GM23338 (cell line): ENCODE measurements around the gene GLI3. TPM values are rescaled to one million over a fixed set of nuclear protein-coding genes. Genes with fewer than 3 reads are reported as not detected.

Experiments used
- ATAC-seq: fragments of 200-7000 bp; cut with Tn5 transposase; 3 replicates; pipeline ENCODE4 v1.9.1; 2020
- DNase-seq: peaks from one replicate; pipeline ENCODE4 v3.0.0-alpha.2; 2015; ENCODE audit warnings: low spot score
- H2AFZ ChIP-seq: fragments of 200-600 bp; sonication (generic); 2 replicates; pipeline ENCODE4 v1.8.0; 2016; ENCODE audit warnings: antibody characterized with exemption, mild to moderate bottlenecking, moderate library complexity
- H3F3A ChIP-seq: fragments of 200-600 bp; sonication (generic); replicated peaks from 2 replicates; pipeline ENCODE4 v1.8.0; 2017; ENCODE audit warnings: antibody characterized with exemption, mixed run types, low read depth
- H3K27ac ChIP-seq: fragments of 200-600 bp; sonication (generic); 2 replicates; pipeline ENCODE4 v1.6.1; 2016; ENCODE audit warnings: low read depth
- H3K27me3 ChIP-seq: fragments of 200-600 bp; sonication (generic); 2 replicates; pipeline ENCODE4 v1.8.0; 2016; ENCODE audit warnings: mild to moderate bottlenecking, mixed run types, moderate library complexity; ENCODE audit not compliant: insufficient read depth
- H3K36me3 ChIP-seq: fragments of 200-600 bp; sonication (generic); 2 replicates; pipeline ENCODE4 v1.8.0; 2016; ENCODE audit warnings: mild to moderate bottlenecking; ENCODE audit not compliant: insufficient read depth
- H3K4me1 ChIP-seq: fragments of 200-600 bp; sonication (generic); 2 replicates; pipeline ENCODE4 v1.8.0; 2016; ENCODE audit warnings: mild to moderate bottlenecking, moderate library complexity; ENCODE audit not compliant: insufficient read depth
- H3K4me2 ChIP-seq: fragments of 200-600 bp; sonication (generic); 2 replicates; pipeline ENCODE4 v1.7.1; 2017; ENCODE audit warnings: mixed run types
- H3K4me3 ChIP-seq: fragments of 200-600 bp; sonication (generic); 2 replicates; pipeline ENCODE4 v1.6.1; 2016; ENCODE audit warnings: mixed run types
- H3K79me2 ChIP-seq: fragments of 200-600 bp; sonication (generic); replicated peaks from 2 replicates; pipeline ENCODE4 v1.8.0; 2017; ENCODE audit warnings: mild to moderate bottlenecking; ENCODE audit not compliant: insufficient read depth
- H3K9me2 ChIP-seq: fragments of 200-600 bp; sonication (generic); 2 replicates; pipeline ENCODE4 v1.8.0; 2017; ENCODE audit not compliant: insufficient read depth
- H4K20me1 ChIP-seq: fragments of 200-600 bp; sonication (generic); replicated peaks from 2 replicates; pipeline ENCODE4 v1.8.0; 2017; ENCODE audit warnings: mild to moderate bottlenecking; ENCODE audit not compliant: insufficient read depth
- H3K27ac Mint-ChIP-seq: 2 replicates; pipeline ENCODE4 v1.8.0; 2020; ENCODE audit warnings: inconsistent platforms, mild to moderate bottlenecking, moderate library complexity, mixed read lengths
- H3K27me3 Mint-ChIP-seq: 3 replicates; pipeline ENCODE4 v1.8.0; 2022; ENCODE audit warnings: low read depth, mild to moderate bottlenecking, moderate library complexity, mixed read lengths, inconsistent platforms; ENCODE audit not compliant: insufficient read depth, poor library complexity
- H3K36me3 Mint-ChIP-seq: 3 replicates; pipeline ENCODE4 v1.8.0; 2021; ENCODE audit warnings: low read depth, mild to moderate bottlenecking, inconsistent platforms, moderate library complexity, mixed read lengths
- H3K4me1 Mint-ChIP-seq: 3 replicates; pipeline ENCODE4 v1.8.0; 2020; ENCODE audit warnings: mild to moderate bottlenecking, inconsistent platforms, mixed read lengths
- H3K4me3 Mint-ChIP-seq: 3 replicates; pipeline ENCODE4 v1.8.0; 2021; ENCODE audit warnings: moderate library complexity, mild to moderate bottlenecking, inconsistent platforms, mixed read lengths
- H3K9me3 Mint-ChIP-seq: 3 replicates; pipeline ENCODE4 v1.8.0; 2020; ENCODE audit warnings: moderate library complexity, mild to moderate bottlenecking, inconsistent platforms, mixed read lengths
- EZH2 ChIP-seq: fragments of 200-600 bp; sonication (generic); IDR thresholded peaks from one replicate; pipeline ENCODE4 v1.8.0; 2017; ENCODE audit warnings: antibody characterized with exemption, mild to moderate bottlenecking, low read depth; ENCODE audit not compliant: unreplicated experiment
- EZH2phosphoT487 ChIP-seq: fragments of 200-600 bp; sonication (generic); IDR thresholded peaks from one replicate; pipeline ENCODE4 v1.8.1; 2018; ENCODE audit warnings: antibody characterized with exemption; ENCODE audit not compliant: unreplicated experiment
- JUNB ChIP-seq: IDR thresholded peaks from one replicate; pipeline ENCODE4 v1.6.1; 2016; ENCODE audit warnings: antibody characterized with exemption; ENCODE audit not compliant: unreplicated experiment
- NANOG ChIP-seq: IDR thresholded peaks from 2 replicates; pipeline ENCODE4 v1.6.1; 2016; ENCODE audit warnings: antibody characterized with exemption, borderline replicate concordance
- POLR2AphosphoS5 ChIP-seq: IDR thresholded peaks from 2 replicates; pipeline ENCODE4 v1.6.1; 2016; ENCODE audit warnings: antibody characterized with exemption, low read depth
- STAT1 ChIP-seq: IDR thresholded peaks from one replicate; pipeline ENCODE4 v1.6.1; 2016; ENCODE audit warnings: antibody characterized with exemption; ENCODE audit not compliant: unreplicated experiment
- polyA plus RNA-seq: library from polyadenylated mRNA; unstranded; fragments of >200 nt; fragmentation: Nextera tagmentation; extraction: Ambion mirVana; gene quantifications from 2 replicates; pipeline ENCODE4 v1.2.1, GENCODE V29; 2016
- total RNA-seq: library from RNA; depleted of rRNA; stranded (reverse); fragments of >200 nt; shearing (Covaris generic); gene quantifications from 2 replicates; pipeline ENCODE4 v1.2.3, GENCODE V29; 2014
- TF ChIP-seq, protein P1 (sequence below), 2 experiments: fragments of 200-600 bp in 1 of 2; sonication (generic) in 1 of 2; conservative IDR thresholded peaks; 2 replicates each; pipeline versions ENCODE4 v1.5.1 to v1.6.1; 2016 to 2017; ENCODE audit warnings: antibody characterized with exemption in 2 of 2, low read depth in 2 of 2, mild to moderate bottlenecking in 2 of 2, moderate library complexity in 1 of 2
- TF ChIP-seq, protein P2 (sequence below): IDR thresholded peaks from one replicate; pipeline ENCODE4 v1.6.1; 2018; ENCODE audit warnings: antibody characterized with exemption; ENCODE audit not compliant: unreplicated experiment
- TF ChIP-seq, protein P3 (sequence below): IDR thresholded peaks from 2 replicates; pipeline ENCODE4 v1.6.1; 2016; ENCODE audit warnings: antibody characterized with exemption

GLI3 gene
- total and polyA plus RNA-seq, 2 experiments from 2014 or later: 16.1 to 17.9 TPM

DNA sequence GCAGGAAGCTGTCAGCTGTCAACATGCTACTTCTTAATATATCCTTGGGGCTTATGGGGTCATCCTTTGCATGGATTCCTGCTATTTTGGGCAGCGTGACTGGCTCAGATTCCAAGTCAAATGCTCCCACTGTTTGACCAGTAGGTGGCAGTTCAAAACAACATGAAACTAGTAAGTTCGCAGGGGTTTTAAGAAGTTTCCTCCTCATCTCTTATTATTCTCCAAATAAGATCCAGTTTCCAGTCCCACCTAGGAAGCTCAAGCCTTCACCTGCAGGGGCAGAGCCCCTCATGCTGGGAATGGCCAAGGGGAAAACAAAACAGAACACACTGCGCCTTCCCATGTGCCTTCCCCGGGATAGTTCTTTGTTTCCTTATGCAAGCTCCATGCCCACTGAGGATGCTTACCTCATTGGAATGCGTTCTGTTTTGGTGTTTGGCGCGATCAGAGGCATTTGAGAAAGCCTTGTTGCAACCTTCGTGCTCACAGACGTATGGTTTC is 259.8 kb downstream of the GLI3 start:
- Histone ChIP-seq H3F3A (no peaks in the 10 kb centered on the region), H3K27ac (no peak overlapping the region), H3K9me2 (no peaks in the 10 kb centered on the region), H3K79me2 (no peaks in the 10 kb centered on the region), H3K4me1 (no peaks in the 10 kb centered on the region), H2AFZ (no peak overlapping the region), H3K4me3 (no peak overlapping the region), H3K36me3 (peaks cover 9% of the 10 kb centered on the region; the same call in 1 of the 2 replicates), H4K20me1 (no peaks in the 10 kb centered on the region), H3K4me2 (no peak overlapping the region), H3K27me3 (no peaks in the 10 kb centered on the region)
- Mint-ChIP-seq H3K27ac (0 out of 2 replicates have a peak overlapping the region, but pooled peaks have one; percentile 53), H3K9me3 (no peaks in the 10 kb centered on the region; the same call in 2 of the 3 replicates), H3K36me3 (no peaks in the 10 kb centered on the region), H3K4me3 (no peak overlapping the region), H3K4me1 (peaks cover 9% of the 10 kb centered on the region), H3K27me3 (no peaks in the 10 kb centered on the region)
- peak; percentile 80 for DNase-seq
- ATAC-seq: peak; percentile 75
- TF ChIP-seq NANOG (no peak), EZH2 (no peak), POLR2AphosphoS5 (no peak)
- TF ChIP-seq, protein P1, sequence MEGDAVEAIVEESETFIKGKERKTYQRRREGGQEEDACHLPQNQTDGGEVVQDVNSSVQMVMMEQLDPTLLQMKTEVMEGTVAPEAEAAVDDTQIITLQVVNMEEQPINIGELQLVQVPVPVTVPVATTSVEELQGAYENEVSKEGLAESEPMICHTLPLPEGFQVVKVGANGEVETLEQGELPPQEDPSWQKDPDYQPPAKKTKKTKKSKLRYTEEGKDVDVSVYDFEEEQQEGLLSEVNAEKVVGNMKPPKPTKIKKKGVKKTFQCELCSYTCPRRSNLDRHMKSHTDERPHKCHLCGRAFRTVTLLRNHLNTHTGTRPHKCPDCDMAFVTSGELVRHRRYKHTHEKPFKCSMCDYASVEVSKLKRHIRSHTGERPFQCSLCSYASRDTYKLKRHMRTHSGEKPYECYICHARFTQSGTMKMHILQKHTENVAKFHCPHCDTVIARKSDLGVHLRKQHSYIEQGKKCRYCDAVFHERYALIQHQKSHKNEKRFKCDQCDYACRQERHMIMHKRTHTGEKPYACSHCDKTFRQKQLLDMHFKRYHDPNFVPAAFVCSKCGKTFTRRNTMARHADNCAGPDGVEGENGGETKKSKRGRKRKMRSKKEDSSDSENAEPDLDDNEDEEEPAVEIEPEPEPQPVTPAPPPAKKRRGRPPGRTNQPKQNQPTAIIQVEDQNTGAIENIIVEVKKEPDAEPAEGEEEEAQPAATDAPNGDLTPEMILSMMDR (conservative IDR thresholded peaks at IDR 0.05; ENCODE audit: low read depth in 2 of 2): peak; percentile 75 to 86

DNA sequence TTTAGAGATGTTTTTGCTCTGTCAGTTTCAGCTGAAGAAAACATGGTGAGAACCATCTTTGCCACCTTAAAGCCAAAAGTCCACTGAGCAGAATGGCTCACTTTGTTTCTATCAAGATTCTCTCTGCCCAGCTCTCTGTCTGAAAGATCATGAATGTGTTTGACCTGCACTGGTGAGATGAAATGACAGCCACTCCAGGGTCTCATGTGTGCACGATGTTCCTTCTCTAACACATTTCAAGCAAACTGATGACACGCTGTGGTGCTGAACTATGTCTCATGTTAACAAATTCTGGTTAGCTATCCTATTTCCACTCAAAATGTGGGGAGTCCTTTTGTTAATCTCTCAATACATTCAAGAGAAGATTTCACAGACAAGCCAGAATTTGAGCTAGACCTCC is 260.6 kb downstream of the GLI3 start:
- H3K4me1 ChIP-seq: no peaks in the 10 kb centered on the region
- Mint-ChIP-seq H3K4me1 (peaks cover 9% of the 10 kb centered on the region), H3K27ac (no peak overlapping the region), H3K36me3 (no peaks in the 10 kb centered on the region), H3K27me3 (no peaks in the 10 kb centered on the region), H3K9me3 (no peaks in the 10 kb centered on the region; the same call in 2 of the 3 replicates), H3K4me3 (no peak overlapping the region)
- H3K27ac ChIP-seq: no peak overlapping the region
- H3K9me2 ChIP-seq: no peaks in the 10 kb centered on the region
- peaks cover 9% of the 10 kb centered on the region; the same call in 1 of the 2 replicates for H3K36me3 ChIP-seq
- ATAC-seq: no peak
- H4K20me1 ChIP-seq: no peaks in the 10 kb centered on the region
- no peak for DNase-seq
- H3F3A ChIP-seq: no peaks in the 10 kb centered on the region
- no peaks in the 10 kb centered on the region for H3K79me2 ChIP-seq
- no peak overlapping the region for H3K4me2 ChIP-seq
- no peak overlapping the region for H2AFZ ChIP-seq
- no peaks in the 10 kb centered on the region for H3K27me3 ChIP-seq
- no peak overlapping the region for H3K4me3 ChIP-seq
- TF ChIP-seq, protein P1 (conservative IDR thresholded peaks at IDR 0.05; ENCODE audit: low read depth in 2 of 2): no peak
- TF ChIP-seq STAT1 (no peak), JUNB (no peak), EZH2phosphoT487 (no peak), EZH2 (no peak)
- TF ChIP-seq, protein P2, sequence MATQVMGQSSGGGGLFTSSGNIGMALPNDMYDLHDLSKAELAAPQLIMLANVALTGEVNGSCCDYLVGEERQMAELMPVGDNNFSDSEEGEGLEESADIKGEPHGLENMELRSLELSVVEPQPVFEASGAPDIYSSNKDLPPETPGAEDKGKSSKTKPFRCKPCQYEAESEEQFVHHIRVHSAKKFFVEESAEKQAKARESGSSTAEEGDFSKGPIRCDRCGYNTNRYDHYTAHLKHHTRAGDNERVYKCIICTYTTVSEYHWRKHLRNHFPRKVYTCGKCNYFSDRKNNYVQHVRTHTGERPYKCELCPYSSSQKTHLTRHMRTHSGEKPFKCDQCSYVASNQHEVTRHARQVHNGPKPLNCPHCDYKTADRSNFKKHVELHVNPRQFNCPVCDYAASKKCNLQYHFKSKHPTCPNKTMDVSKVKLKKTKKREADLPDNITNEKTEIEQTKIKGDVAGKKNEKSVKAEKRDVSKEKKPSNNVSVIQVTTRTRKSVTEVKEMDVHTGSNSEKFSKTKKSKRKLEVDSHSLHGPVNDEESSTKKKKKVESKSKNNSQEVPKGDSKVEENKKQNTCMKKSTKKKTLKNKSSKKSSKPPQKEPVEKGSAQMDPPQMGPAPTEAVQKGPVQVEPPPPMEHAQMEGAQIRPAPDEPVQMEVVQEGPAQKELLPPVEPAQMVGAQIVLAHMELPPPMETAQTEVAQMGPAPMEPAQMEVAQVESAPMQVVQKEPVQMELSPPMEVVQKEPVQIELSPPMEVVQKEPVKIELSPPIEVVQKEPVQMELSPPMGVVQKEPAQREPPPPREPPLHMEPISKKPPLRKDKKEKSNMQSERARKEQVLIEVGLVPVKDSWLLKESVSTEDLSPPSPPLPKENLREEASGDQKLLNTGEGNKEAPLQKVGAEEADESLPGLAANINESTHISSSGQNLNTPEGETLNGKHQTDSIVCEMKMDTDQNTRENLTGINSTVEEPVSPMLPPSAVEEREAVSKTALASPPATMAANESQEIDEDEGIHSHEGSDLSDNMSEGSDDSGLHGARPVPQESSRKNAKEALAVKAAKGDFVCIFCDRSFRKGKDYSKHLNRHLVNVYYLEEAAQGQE: no peak
- TF ChIP-seq, protein P3, sequence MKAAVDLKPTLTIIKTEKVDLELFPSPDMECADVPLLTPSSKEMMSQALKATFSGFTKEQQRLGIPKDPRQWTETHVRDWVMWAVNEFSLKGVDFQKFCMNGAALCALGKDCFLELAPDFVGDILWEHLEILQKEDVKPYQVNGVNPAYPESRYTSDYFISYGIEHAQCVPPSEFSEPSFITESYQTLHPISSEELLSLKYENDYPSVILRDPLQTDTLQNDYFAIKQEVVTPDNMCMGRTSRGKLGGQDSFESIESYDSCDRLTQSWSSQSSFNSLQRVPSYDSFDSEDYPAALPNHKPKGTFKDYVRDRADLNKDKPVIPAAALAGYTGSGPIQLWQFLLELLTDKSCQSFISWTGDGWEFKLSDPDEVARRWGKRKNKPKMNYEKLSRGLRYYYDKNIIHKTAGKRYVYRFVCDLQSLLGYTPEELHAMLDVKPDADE: no peak
